HepG2 (cell line): ENCODE data around the gene AKAP10. TPM values are rescaled to one million over a fixed set of nuclear protein-coding genes. Genes with fewer than 3 reads are reported as not detected.

Source experiments
- ATAC-seq: fragments of 200-7000 bp; cut with Tn5 transposase; 3 replicates; pipeline ENCODE4 v1.9.1; 2020; ENCODE audit warnings: mild to moderate bottlenecking, moderate library complexity
- BruUV-seq: library from RNA; stranded (reverse); fragments of 400-500 nt; replicated peaks from 2 replicates; lab custom pipeline; 2021; lab: Mats Ljungman, UMichigan
- CTCF ChIA-PET: fragments of 300-600 bp; formaldehyde crosslinking; extraction: SDS; loops from one replicate; lab custom pipeline; 2021; ENCODE audit warnings: low total read pairs, inconsistent platforms, low intra/inter-chr PET ratio; lab: Yijun Ruan, JAX
- POLR2A ChIA-PET: fragments of 350-600 bp; sonication (Branson Sonifier 250); formaldehyde crosslinking; loops from one replicate; lab custom pipeline; 2020; ENCODE audit warnings: antibody characterized with exemption, inconsistent platforms; lab: Yijun Ruan, JAX
- DNase-seq: peaks from one replicate; pipeline ENCODE4 v3.0.0-alpha.2; 2015; ENCODE audit warnings: low spot score
- FAIRE-seq: peaks from 3 replicates; lab custom pipeline; 2011; peaks lifted over from hg19 to GRCh38; lab: Jason Lieb, UNC
- H2AFZ ChIP-seq: one replicate; pipeline ENCODE4 v1.6.1; 2011; ENCODE audit warnings: low read length, inconsistent platforms
- H3K27ac ChIP-seq: fragments of 300-600 bp; 3 replicates; pipeline ENCODE4 v1.8.0; 2011; ENCODE audit warnings: mixed run types, mild to moderate bottlenecking, mixed read lengths, low read length, inconsistent platforms; ENCODE audit not compliant: insufficient read depth; ENCODE audit errors: extremely low read length
- H3K27me3 ChIP-seq, 2 experiments: fragments of 200-600 bp in 1 of 2; 2 replicates in 1 of 2; 3 replicates in 1 of 2; pipeline versions ENCODE4 v1.6.0 to v1.8.0; 2011; ENCODE audit warnings: low read length in 2 of 2, mild to moderate bottlenecking in 2 of 2, moderate library complexity in 2 of 2, inconsistent platforms in 1 of 2; ENCODE audit not compliant: insufficient read depth in 2 of 2, control insufficient read depth in 1 of 2
- H3K36me3 ChIP-seq, 2 experiments: fragments of 200-600 bp in 1 of 2; replicated peaks in 1 of 2; 2 replicates in 1 of 2; 3 replicates in 1 of 2; pipeline versions ENCODE4 v1.5.1 to v1.8.0; 2011; ENCODE audit warnings: low read length in 2 of 2, inconsistent platforms in 1 of 2; ENCODE audit not compliant: insufficient read depth in 2 of 2, control insufficient read depth in 1 of 2
- H3K4me1 ChIP-seq: 2 replicates; pipeline ENCODE4 v1.5.1; 2012; ENCODE audit warnings: low read length, inconsistent platforms; ENCODE audit not compliant: insufficient read depth
- H3K4me2 ChIP-seq: 2 replicates; pipeline ENCODE4 v1.6.0; 2011; ENCODE audit warnings: low read depth, low read length, inconsistent platforms
- H3K4me3 ChIP-seq, 3 experiments: fragments of 200-600 bp in 1 of 3; sonication (generic), shearing (Covaris generic) in 1 of 3; replicated peaks in 1 of 3; 2 replicates each; pipeline ENCODE4 v1.5.1; 2011 to 2016; ENCODE audit warnings: low read length in 3 of 3, inconsistent platforms in 2 of 3, low read depth in 2 of 3, mild to moderate bottlenecking in 2 of 3, control low read depth in 1 of 3, mixed read lengths in 1 of 3; ENCODE audit not compliant: insufficient read depth in 1 of 3
- H3K79me2 ChIP-seq: one replicate; pipeline ENCODE4 v1.6.1; 2011; ENCODE audit warnings: low read length, inconsistent platforms; ENCODE audit not compliant: insufficient read depth
- H3K9ac ChIP-seq: 2 replicates; pipeline ENCODE4 v1.6.0; 2011; ENCODE audit warnings: mild to moderate bottlenecking, low read depth, low read length, inconsistent platforms; ENCODE audit not compliant: insufficient read depth
- H3K9me3 ChIP-seq: 2 replicates; pipeline ENCODE4 v1.5.1; 2012; ENCODE audit warnings: mild to moderate bottlenecking, low read length
- H4K20me1 ChIP-seq: 2 replicates; pipeline ENCODE4 v1.6.0; 2011; ENCODE audit warnings: inconsistent platforms, mild to moderate bottlenecking, low read length, moderate library complexity; ENCODE audit not compliant: insufficient read depth
- IKZF1 ChIP-seq: fragments of 450-650 bp; IDR thresholded peaks from 2 replicates; pipeline ENCODE4 v1.7.1; 2016
- KDM3A ChIP-seq: IDR thresholded peaks from 2 replicates; pipeline ENCODE4 v1.6.1; 2018; ENCODE audit warnings: low read depth, missing compliant biosample characterization
- PPARG ChIP-seq: conservative IDR thresholded peaks from 2 replicates; pipeline ENCODE4 v1.6.1; 2016; ENCODE audit warnings: missing biosample characterization, missing genetic modification reagents
- RBAK ChIP-seq: sonication (generic); formaldehyde crosslinking; IDR thresholded peaks from 2 replicates; pipeline ENCODE4 v1.5.1; 2020; ENCODE audit warnings: mild to moderate bottlenecking, missing genetic modification reagents
- SIN3B ChIP-seq: fragments of 150-350 bp; IDR thresholded peaks from 2 replicates; pipeline ENCODE4 v1.6.1; 2014; ENCODE audit warnings: low read length
- TARDBP ChIP-seq: sonication (generic); formaldehyde crosslinking; IDR thresholded peaks from 2 replicates; pipeline ENCODE4 v1.8.0; 2022; ENCODE audit warnings: mild to moderate bottlenecking, missing genetic modification reagents
- TBL1XR1 ChIP-seq: fragments of 150-350 bp; IDR thresholded peaks from 2 replicates; pipeline ENCODE4 v1.6.1; 2014; ENCODE audit warnings: borderline replicate concordance, low read length; ENCODE audit not compliant: partially characterized antibody
- ZNF253 ChIP-seq: sonication (generic); formaldehyde crosslinking; IDR thresholded peaks from 2 replicates; pipeline ENCODE4 v1.8.0; 2022; ENCODE audit warnings: mild to moderate bottlenecking, missing genetic modification reagents, borderline replicate concordance
- ZNF281 ChIP-seq: sonication (generic); formaldehyde crosslinking; IDR thresholded peaks from 2 replicates; pipeline ENCODE4 v1.4.0; 2020; ENCODE audit warnings: missing genetic modification reagents, borderline replicate concordance
- ZNF773 ChIP-seq: sonication (generic); formaldehyde crosslinking; IDR thresholded peaks from 2 replicates; pipeline ENCODE4 v1.4.0; 2020; ENCODE audit warnings: missing genetic modification reagents, borderline replicate concordance
- ZNF777 ChIP-seq: sonication (generic); formaldehyde crosslinking; IDR thresholded peaks from 2 replicates; pipeline ENCODE4 v1.4.0; 2020; ENCODE audit warnings: missing genetic modification reagents
- ZNF850 ChIP-seq: sonication (generic); formaldehyde crosslinking; conservative IDR thresholded peaks from 2 replicates; pipeline ENCODE4 v1.9.0; 2021; ENCODE audit warnings: mild to moderate bottlenecking, missing genetic modification reagents
- WGBS: methylation state at CpG from one replicate; pipeline ENCODE4 v1.1.6; 2017; ENCODE audit warnings: low lambda C conversion rate; 5-methylcytosine and 5-hydroxymethylcytosine counted together
- in situ Hi-C: cut with HindIII; loops from 2 replicates; pipeline ENCODE4 v1.10.0; 2017; ENCODE audit warnings: low pct_unique_long_range_greater_than_20kb; ENCODE audit not compliant: extremely low pct_ligation_motif_present
- intact Hi-C: fragments of 100-400 bp; cut with micrococcal nuclease; formaldehyde crosslinking; loops from one replicate; pipeline ENCODE4 v1.10.0; 2022; ENCODE audit not compliant: unreplicated experiment
- polyA plus RNA-seq, 8 experiments: library from polyadenylated mRNA; depleted of rRNA in 3 of 8; stranded (reverse) in 7 of 8; unstranded in 1 of 8; fragments of >200 nt; fragmentation: Illumina TruSeq in 4 of 8; extraction: Trizol in 4 of 8; gene quantifications; 2 replicates each; pipeline versions ENCODE4 v1.2.1 to v1.2.3, GENCODE V29; 2011 to 2016; ENCODE audit warnings: low read depth in 4 of 8, missing spikeins in 1 of 8, mixed read lengths in 1 of 8; ENCODE audit not compliant: insufficient read depth in 1 of 8
- total RNA-seq, 5 experiments: library from RNA; depleted of rRNA; stranded (reverse); fragments of >200 nt; fragmentation: Illumina TruSeq; extraction: Trizol; gene quantifications; 2 replicates each; pipeline ENCODE4 v1.2.3, GENCODE V29; 2016; ENCODE audit warnings: low read depth in 1 of 5
- TF ChIP-seq, protein P1 (sequence below): sonication (generic); formaldehyde crosslinking; IDR thresholded peaks from 2 replicates; pipeline ENCODE4 v1.5.1; 2020; ENCODE audit warnings: mild to moderate bottlenecking, moderate library complexity, missing genetic modification reagents
- TF ChIP-seq, protein P2 (sequence below): sonication (generic); formaldehyde crosslinking; IDR thresholded peaks from 2 replicates; pipeline ENCODE4 v1.4.0; 2020; ENCODE audit warnings: missing genetic modification reagents

AKAP10 gene
- total and polyA plus RNA-seq, 2 of the 13 experiments (the other 11 are each of a cell fraction or from before 2014, with no cell fraction given): 17.6 to 21.7 TPM

DNA sequence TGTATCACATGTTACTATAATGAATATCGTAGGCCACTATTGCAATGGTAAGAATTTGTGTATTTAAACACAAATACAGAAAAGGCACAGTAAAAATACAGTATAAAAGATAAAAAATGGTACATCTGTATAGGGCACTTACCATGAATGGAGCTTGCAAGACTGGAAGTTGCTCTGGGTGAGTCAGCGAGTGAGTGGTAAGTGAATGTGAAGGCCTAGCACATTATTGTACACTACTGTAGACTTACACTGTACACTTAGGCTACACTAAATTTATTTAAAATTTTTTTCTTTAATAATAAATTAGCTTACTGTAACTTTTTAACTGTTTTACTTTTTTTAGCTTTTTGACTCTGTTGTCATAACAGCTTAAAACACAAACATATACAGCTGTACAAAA, 42.5 kb downstream of the AKAP10 start:
- H3K9ac ChIP-seq: no peak overlapping the region
- WGBS: 96% methylated on average over 2 of the region's 2 CpGs
- H3K36me3 ChIP-seq: peaks cover 13 to 71% of the 10 kb centered on the region in 2 experiments

More for the DNA sequence above, 42.5 kb downstream of the AKAP10 start:
- Histone ChIP-seq H3K79me2 (no peaks in the 10 kb centered on the region), H3K27ac (no peak overlapping the region), H3K4me1 (peaks cover 16% of the 10 kb centered on the region), H3K27me3 (no peaks in the 10 kb centered on the region), H2AFZ (no peak overlapping the region), H4K20me1 (0 out of 2 replicates have a peak, but pooled peaks cover 2% of the 10 kb centered on the region), H3K4me2 (no peak overlapping the region), H3K9me3 (no peaks in the 10 kb centered on the region), H3K4me3 (no peak overlapping the region)
- no TSS peak for BruUV-seq
- ATAC-seq (no peak), FAIRE-seq (no peak), DNase-seq (no peak)
- in situ Hi-C loops (no loop called here), intact Hi-C loops (no loop called here)
- ChIA-PET POLR2A (no interaction called here), CTCF (no interaction called here)
- TF ChIP-seq ZNF253 (no peak), ZNF281 (CRISPR knock-in tag) (no peak), TARDBP (CRISPR knock-in tag) (no peak), KDM3A (no peak), ZNF850 (CRISPR knock-in tag) (no peak), ZNF777 (CRISPR knock-in tag) (no peak), TBL1XR1 (no peak), SIN3B (no peak), RBAK (CRISPR knock-in tag) (no peak), IKZF1 (no peak), PPARG (CRISPR knock-in tag) (no peak), ZNF773 (CRISPR knock-in tag) (no peak)
- TF ChIP-seq, protein P1, sequence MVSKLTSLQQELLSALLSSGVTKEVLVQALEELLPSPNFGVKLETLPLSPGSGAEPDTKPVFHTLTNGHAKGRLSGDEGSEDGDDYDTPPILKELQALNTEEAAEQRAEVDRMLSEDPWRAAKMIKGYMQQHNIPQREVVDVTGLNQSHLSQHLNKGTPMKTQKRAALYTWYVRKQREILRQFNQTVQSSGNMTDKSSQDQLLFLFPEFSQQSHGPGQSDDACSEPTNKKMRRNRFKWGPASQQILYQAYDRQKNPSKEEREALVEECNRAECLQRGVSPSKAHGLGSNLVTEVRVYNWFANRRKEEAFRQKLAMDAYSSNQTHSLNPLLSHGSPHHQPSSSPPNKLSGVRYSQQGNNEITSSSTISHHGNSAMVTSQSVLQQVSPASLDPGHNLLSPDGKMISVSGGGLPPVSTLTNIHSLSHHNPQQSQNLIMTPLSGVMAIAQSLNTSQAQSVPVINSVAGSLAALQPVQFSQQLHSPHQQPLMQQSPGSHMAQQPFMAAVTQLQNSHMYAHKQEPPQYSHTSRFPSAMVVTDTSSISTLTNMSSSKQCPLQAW (CRISPR knock-in tag): no peak
- TF ChIP-seq, protein P2, sequence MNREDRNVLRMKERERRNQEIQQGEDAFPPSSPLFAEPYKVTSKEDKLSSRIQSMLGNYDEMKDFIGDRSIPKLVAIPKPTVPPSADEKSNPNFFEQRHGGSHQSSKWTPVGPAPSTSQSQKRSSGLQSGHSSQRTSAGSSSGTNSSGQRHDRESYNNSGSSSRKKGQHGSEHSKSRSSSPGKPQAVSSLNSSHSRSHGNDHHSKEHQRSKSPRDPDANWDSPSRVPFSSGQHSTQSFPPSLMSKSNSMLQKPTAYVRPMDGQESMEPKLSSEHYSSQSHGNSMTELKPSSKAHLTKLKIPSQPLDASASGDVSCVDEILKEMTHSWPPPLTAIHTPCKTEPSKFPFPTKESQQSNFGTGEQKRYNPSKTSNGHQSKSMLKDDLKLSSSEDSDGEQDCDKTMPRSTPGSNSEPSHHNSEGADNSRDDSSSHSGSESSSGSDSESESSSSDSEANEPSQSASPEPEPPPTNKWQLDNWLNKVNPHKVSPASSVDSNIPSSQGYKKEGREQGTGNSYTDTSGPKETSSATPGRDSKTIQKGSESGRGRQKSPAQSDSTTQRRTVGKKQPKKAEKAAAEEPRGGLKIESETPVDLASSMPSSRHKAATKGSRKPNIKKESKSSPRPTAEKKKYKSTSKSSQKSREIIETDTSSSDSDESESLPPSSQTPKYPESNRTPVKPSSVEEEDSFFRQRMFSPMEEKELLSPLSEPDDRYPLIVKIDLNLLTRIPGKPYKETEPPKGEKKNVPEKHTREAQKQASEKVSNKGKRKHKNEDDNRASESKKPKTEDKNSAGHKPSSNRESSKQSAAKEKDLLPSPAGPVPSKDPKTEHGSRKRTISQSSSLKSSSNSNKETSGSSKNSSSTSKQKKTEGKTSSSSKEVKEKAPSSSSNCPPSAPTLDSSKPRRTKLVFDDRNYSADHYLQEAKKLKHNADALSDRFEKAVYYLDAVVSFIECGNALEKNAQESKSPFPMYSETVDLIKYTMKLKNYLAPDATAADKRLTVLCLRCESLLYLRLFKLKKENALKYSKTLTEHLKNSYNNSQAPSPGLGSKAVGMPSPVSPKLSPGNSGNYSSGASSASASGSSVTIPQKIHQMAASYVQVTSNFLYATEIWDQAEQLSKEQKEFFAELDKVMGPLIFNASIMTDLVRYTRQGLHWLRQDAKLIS (CRISPR knock-in tag): no peak
